Activated naive CD4-positive, alpha-beta T cell treated with Interleukin-2 at 50 U/mL for 16 hours (primary cell): ENCODE results near the gene URGCP.
"Not testable (repeated sequence)": the region's sequence is repeated elsewhere in the genome, so short reads cannot be mapped to it uniquely, and the experiment has no call there.

ENCODE experiments used
- DNase-seq: peaks from one replicate; pipeline ENCODE4 v3.0.0-alpha.2; 2020

The URGCP gene

DNA sequence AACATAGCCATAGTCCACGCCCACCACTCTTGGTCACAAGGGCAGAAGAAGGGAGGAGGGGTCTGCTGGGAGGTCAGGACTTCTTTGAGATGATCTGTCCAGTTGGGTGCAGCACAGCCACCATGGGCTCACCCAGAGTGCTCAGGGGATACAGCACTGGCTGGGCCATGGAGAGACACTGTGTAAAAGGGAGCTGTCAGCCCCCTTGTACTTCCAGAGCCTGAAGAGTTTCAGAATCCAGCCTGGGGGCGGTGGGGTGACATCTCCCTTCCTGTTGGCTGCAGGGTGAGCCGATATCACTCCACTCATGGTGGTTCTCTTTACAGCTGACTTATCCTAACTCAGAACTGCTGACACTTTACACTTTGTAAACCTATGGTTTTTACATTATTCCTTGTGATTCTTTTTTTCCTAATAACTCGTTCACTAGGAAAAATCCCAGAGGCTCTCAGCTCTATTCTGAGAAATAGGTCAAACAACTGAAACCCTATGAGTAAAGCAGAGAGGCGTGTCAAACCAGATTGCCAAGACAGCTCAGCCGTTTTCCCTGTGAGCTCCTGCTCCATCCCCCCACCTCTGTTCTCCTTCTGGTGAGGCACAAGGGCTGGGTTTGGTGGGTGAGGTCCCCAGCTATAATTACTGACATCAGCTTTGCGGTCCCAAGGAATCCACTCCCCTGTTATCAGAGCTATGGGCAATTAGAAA lies 33.8 kb downstream of the URGCP start:
- DNase-seq = no peak

- DNase-seq = no peak
Measured at GRCh38 chr7:43871064-43871463, 35.3 kb downstream of the URGCP start.

GRCh38 chr7:43870316-43870715 lies 36.1 kb downstream of the URGCP start:
- DNase-seq = no peak

- DNase-seq = peak; percentile 11
Measured at GRCh38 chr7:43869867-43870240, 36.5 kb downstream of the URGCP start.

- peak; percentile 94 for DNase-seq
Measured at GRCh38 chr7:43869006-43869866, 37.2 kb downstream of the URGCP start, which contains the start of gene MRPS24. Gene MRPS24 (minus strand): TSS chr7:43869517. CDS start chr7:43869495, 22 bp downstream.

DNA sequence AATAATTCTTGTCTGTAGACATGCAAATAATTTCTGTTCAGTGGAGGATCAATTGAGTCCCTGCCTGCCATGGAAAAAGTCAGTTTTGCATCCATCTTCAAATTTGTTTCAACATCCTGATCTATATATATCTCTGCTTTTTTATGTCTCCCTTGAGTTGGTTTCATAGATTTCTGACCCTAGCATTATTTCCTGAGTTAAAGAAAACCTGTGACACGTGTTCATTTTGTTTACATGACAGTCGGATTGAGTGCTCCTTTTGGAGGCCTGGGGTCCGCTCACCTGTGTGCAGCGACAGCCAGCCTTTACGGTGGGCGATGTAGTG lies 37.8 kb downstream of the URGCP start:
- DNase-seq = no peak

- DNase-seq = no peak
Measured at GRCh38 chr7:43868181-43868580, 38.2 kb downstream of the URGCP start.

DNA sequence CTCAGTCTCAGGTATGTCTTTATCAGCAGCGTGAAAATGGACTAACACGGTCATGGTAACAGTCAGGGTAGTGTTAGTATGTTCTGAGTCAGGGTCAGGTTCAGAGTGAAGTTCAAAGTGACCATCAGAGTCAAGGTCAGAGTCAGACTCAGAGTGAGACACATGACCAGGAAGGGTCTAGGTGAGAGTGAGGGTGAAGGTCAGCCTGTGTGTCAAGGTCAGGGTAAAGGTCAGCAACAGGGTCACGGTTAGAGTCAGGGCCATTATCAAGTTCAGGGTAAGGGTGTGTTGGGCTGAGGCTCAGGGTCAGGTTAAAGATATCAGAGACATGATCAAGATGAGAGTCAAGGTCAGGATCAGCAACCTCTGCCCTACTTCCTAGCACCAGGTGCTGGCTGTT lies 41.1 kb downstream of the URGCP start:
- DNase-seq = no peak

DNA sequence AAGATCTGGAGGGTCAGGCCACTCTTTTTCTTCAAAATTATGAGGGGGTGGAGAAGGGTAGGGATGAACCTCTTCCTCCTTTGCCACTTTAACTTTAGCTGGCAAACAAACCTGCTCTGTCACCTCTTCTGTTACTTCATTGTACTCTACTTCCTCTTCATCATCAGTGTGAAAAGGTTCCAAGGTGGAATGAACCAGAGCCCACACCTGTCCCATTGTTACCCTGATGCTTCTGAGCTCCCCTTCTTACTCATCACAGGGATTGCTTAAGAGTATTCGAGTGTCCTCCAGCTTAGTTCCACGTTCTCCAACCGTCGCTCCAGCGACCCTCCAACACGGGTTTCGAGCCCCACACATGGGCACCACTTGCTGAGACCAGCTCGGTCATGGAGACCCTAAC lies 42.3 kb downstream of the URGCP start:
- DNase-seq = no peak

- no peak for DNase-seq
Measured at GRCh38 chr7:43856996-43857395, 49.4 kb downstream of the URGCP start.

- DNase-seq = no peak
Measured at GRCh38 chr7:43856316-43856715, 50.1 kb downstream of the URGCP start.

DNA sequence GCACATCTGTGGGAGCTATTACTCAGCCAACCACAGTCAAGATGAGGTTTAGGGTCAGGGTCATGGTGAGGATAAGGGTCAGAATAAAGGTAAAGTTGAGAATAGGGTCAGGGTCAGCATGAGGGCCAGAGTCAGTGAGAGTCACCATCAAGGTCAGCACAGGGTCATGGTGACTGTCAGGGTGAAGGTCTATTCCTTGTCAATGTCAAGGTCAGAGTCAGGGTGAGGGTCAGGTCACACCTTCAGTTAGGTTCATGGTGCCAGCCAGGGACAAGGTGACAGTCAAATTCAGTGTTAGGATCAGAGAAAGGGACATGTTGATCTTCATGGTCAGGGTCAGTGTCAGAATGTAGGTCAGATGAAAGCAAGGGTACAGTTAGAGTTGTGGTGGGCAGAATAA lies 51.2 kb downstream of the URGCP start:
- DNase-seq = no peak

DNA sequence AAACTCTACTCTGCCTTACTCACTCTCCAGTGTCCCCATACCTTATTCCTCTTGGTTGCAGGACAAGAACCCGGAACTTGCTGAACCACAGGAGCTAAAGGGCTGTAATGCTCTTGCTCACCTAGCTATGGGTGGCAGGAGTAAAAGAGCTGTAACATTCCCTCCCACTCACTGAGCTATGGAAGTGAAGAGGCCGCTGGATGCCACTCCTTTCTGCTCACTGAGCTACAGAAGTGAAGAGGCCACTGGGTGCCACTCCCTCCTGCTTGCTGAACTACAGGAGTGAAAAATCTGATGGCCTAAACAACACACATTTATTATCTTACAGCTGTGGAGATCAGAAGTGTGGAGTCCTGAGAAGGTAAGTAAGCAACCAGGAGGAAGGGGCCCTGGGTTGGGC lies 54.6 kb downstream of the URGCP start:
- no peak for DNase-seq

DNA sequence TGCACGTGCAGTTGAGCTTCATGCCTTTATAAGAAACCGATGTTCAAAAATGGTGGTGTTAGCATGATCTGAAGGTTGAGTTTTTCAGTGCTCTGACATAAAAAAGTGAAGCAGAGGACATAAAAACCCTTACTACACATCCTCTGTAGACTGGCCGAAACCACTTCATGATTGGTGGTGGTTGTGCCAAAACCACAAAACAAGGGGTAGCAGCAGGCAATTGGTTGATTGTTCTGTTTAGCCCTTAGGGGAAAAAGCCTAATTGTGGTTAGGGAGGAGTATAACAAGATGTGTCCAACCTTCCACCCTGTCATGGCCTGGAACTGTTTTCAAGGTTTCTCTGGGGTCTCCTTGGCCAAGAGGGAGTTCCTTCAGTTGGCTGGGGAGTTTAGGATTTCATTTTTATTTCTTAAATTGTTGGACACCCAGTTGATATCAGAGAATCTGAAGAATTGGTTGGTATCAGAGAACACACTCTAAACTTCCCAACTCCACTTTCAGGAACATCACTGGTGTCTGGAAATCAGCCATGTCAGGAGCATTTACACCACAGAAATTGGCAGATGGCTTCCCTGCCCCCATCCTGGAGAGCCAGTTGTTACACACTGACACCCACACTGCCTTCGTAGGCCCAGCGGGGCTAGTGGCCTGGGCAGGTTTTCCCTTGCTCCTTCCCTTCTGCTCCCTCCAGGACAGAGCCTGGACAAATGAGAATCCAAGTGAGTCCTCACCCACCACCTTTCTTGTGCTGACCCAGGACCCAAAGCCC lies 55.9 kb downstream of the URGCP start:
- DNase-seq = no peak

GRCh38 chr7:43849047-43849446 lies 57.3 kb downstream of the URGCP start:
- no peak for DNase-seq

DNA sequence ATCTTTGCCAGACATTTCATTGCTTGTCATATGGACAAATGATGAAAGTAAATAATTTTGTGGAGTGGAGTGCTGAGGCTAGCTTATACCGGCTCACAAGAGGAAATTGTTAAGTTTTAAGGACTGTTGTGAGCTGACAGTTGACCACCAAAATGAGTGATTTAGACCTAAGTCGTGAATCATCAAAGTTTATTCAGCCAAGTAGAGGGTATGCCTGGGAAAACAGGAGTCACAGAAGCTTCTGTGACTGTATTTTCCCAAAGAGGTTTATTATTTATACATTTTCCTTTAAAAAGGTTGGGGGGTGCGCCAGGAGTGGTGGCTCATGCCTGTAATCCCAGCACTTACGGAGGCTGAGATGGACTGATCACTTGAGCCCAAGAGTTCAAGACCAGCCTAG lies 58.9 kb downstream of the URGCP start:
- no peak for DNase-seq

GRCh38 chr7:43844662-43845061 lies 61.7 kb downstream of the URGCP start:
- no peak for DNase-seq

DNA sequence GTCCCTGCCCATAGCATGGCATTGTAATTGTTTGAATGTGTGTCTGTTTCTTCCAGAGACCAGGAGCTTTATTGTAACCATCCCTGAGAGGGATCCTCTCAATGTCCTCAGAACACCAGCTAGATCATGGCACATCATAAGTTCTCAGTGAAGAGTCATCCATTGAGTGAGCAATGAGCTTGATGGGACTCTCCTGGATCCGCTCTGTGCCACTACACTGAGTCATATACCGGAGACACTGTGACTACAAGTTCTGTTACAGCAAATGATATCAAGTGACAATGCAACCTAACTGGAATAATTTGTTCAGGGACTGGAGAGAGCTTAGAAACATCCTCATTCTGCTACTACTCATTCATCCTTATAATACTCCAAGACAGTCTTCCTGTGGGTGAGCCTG lies 62.1 kb downstream of the URGCP start:
- DNase-seq = no peak

DNA sequence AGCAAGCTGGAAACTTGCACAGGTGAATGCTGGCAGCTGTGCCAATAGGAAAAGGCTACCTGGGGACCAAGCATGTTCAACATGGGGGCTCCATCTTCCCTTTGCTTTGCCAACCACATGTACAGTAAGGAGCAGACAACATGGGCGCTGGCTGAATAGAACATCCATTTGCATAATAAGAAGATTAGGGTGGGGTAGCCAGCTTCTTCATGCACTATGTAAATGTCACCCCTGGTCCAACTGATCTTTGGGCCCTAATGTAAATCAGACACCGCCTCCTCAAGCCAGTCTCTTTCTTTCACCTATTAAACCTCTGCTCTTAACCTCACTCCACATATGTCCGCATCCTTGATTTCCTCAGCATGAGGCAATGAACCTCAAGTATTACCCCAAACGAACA lies 63.1 kb downstream of the URGCP start:
- DNase-seq = no peak

- DNase-seq = no peak
Measured at GRCh38 chr7:43838201-43838658, 68.2 kb downstream of the URGCP start.

GRCh38 chr7:43834463-43835251 lies 71.7 kb downstream of the URGCP start:
- DNase-seq = peak; percentile 46

- not testable (repeated sequence) for DNase-seq
Measured at GRCh38 chr7:43830917-43831316, 75.5 kb downstream of the URGCP start.
